Keratinocyte (primary cell): ENCODE measurements around the gene EPG5.

Experiments
- EZH2 ChIP-seq: IDR thresholded peaks from one replicate; pipeline ENCODE4 v1.6.1; 2012; ENCODE audit warnings: inconsistent platforms, mild to moderate bottlenecking, low read length, moderate library complexity
- TF ChIP-seq, protein P1 (sequence below), 3 experiments: IDR thresholded peaks in 1 of 3; conservative IDR thresholded peaks in 1 of 3; optimal IDR thresholded peaks in 1 of 3; 2 replicates in 2 of 3; 3 replicates in 1 of 3; pipeline versions ENCODE3 to v1.5.1; 2011; ENCODE audit warnings: low read length in 3 of 3, mild to moderate bottlenecking in 3 of 3, moderate library complexity in 2 of 3, control low read depth in 1 of 3, inconsistent platforms in 1 of 3; ENCODE audit not compliant: insufficient read depth in 2 of 3; ENCODE audit errors: extremely low read depth in 1 of 3

DNA sequence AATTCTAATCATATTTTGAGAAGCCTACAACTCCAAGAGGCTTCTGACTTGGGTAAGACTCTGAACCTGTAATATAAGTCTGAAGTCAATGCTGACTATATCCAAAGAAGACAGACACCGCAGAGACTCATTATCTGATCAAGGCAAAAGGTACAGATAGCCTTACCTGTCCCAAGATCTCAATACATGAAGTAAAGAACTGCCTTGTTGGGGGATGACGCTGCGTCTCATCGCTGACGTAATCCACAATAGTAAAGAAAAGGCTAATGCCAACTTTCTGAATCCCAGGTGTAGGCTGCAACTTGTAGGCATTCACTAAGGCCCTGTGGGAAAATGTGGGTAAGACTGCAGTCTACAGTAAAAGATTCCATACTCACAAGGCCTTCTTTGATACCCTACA is 79.5 kb downstream of the EPG5 start:
- no peak for TF ChIP-seq EZH2
- TF ChIP-seq, protein P1, sequence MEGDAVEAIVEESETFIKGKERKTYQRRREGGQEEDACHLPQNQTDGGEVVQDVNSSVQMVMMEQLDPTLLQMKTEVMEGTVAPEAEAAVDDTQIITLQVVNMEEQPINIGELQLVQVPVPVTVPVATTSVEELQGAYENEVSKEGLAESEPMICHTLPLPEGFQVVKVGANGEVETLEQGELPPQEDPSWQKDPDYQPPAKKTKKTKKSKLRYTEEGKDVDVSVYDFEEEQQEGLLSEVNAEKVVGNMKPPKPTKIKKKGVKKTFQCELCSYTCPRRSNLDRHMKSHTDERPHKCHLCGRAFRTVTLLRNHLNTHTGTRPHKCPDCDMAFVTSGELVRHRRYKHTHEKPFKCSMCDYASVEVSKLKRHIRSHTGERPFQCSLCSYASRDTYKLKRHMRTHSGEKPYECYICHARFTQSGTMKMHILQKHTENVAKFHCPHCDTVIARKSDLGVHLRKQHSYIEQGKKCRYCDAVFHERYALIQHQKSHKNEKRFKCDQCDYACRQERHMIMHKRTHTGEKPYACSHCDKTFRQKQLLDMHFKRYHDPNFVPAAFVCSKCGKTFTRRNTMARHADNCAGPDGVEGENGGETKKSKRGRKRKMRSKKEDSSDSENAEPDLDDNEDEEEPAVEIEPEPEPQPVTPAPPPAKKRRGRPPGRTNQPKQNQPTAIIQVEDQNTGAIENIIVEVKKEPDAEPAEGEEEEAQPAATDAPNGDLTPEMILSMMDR (optimal IDR thresholded peaks at IDR 0.05 in 1 of 3, IDR thresholded peaks at IDR 0.05 in 1 of 3, conservative IDR thresholded peaks at IDR 0.05 in 1 of 3; ENCODE audit: extremely low read depth in 1 of 3, insufficient read depth in 2 of 3, low read length in 3 of 3) = no peak
